HepG2 (cell line): ENCODE measurements around the gene C2. TPM values are rescaled to one million over a fixed set of nuclear protein-coding genes. Genes with fewer than 3 reads are reported as not detected.
A peak's percentile ranks its signal among the peaks of the same experiment; 100 is the strongest.

Experiments
- STAG1 ChIP-seq: sonication (generic); formaldehyde crosslinking; IDR thresholded peaks from 2 replicates; pipeline ENCODE4 v1.4.0; 2020; ENCODE audit warnings: missing genetic modification reagents
- ZNF614 ChIP-seq: IDR thresholded peaks from 2 replicates; pipeline ENCODE4 v1.6.1; 2018; ENCODE audit warnings: missing biosample characterization, missing genetic modification reagents, inconsistent platforms, borderline replicate concordance
- polyA plus RNA-seq, 8 experiments: library from polyadenylated mRNA; depleted of rRNA in 3 of 8; stranded (reverse) in 7 of 8; unstranded in 1 of 8; fragments of >200 nt; fragmentation: Illumina TruSeq in 4 of 8; extraction: Trizol in 4 of 8; gene quantifications; 2 replicates each; pipeline versions ENCODE4 v1.2.1 to v1.2.3, GENCODE V29; 2011 to 2016; ENCODE audit warnings: low read depth in 4 of 8, missing spikeins in 1 of 8, mixed read lengths in 1 of 8; ENCODE audit not compliant: insufficient read depth in 1 of 8
- total RNA-seq, 5 experiments: library from RNA; depleted of rRNA; stranded (reverse); fragments of >200 nt; fragmentation: Illumina TruSeq; extraction: Trizol; gene quantifications; 2 replicates each; pipeline ENCODE4 v1.2.3, GENCODE V29; 2016; ENCODE audit warnings: low read depth in 1 of 5
- TF ChIP-seq, protein P1 (sequence below): sonication (generic); formaldehyde crosslinking; IDR thresholded peaks from 2 replicates; pipeline ENCODE4 v1.4.0; 2020; ENCODE audit warnings: missing genetic modification reagents, borderline replicate concordance
- TF ChIP-seq, protein P2 (sequence below): IDR thresholded peaks from 2 replicates; pipeline ENCODE4 v1.4.0; 2020; ENCODE audit warnings: mild to moderate bottlenecking, missing genetic modification reagents
- TF ChIP-seq, protein P3 (sequence below): sonication (generic); formaldehyde crosslinking; IDR thresholded peaks from 2 replicates; pipeline ENCODE4 v1.4.0; 2020; ENCODE audit warnings: missing genetic modification reagents
- TF ChIP-seq, protein P4 (sequence below): sonication (generic); formaldehyde crosslinking; IDR thresholded peaks from 2 replicates; pipeline ENCODE4 v1.4.0; 2020; ENCODE audit warnings: missing genetic modification reagents
- TF ChIP-seq, protein P5 (sequence below): sonication (generic); formaldehyde crosslinking; IDR thresholded peaks from 2 replicates; pipeline ENCODE4 v1.4.0; 2020; ENCODE audit warnings: missing genetic modification reagents, borderline replicate concordance

Gene C2
- total and polyA plus RNA-seq, 2 of the 13 experiments (the other 11 are each of a cell fraction or from before 2014, with no cell fraction given), result 165 to 307 TPM

DNA sequence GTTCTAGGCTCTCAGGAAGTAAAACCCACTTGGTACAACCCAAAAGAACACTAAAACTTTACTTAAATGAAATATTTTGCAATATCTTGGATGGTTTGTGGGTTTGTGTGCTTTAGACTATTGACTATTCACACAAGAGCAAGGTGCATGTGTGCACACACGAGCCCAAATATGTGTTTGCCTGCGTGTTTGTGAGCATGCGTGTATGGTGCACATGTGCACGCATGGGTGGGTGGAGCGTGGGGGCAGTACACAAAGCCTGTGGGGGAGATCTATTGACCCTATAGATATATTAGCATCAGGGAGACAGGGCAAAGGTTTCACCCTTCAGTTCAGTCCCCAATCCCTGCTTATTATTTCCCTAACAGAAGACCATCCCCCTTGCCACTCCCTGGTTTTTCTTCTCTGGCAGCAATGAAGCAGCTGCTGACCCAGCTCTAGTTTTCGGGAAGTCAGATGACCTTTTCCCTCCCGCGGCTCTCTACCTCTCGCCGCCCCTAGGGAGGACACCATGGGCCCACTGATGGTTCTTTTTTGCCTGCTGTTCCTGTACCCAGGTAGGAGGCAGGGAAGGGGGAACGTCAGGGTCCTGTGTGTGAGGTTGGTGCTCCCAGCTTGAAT lies at the start of gene C2 (continued):
- TF ChIP-seq, protein P1, sequence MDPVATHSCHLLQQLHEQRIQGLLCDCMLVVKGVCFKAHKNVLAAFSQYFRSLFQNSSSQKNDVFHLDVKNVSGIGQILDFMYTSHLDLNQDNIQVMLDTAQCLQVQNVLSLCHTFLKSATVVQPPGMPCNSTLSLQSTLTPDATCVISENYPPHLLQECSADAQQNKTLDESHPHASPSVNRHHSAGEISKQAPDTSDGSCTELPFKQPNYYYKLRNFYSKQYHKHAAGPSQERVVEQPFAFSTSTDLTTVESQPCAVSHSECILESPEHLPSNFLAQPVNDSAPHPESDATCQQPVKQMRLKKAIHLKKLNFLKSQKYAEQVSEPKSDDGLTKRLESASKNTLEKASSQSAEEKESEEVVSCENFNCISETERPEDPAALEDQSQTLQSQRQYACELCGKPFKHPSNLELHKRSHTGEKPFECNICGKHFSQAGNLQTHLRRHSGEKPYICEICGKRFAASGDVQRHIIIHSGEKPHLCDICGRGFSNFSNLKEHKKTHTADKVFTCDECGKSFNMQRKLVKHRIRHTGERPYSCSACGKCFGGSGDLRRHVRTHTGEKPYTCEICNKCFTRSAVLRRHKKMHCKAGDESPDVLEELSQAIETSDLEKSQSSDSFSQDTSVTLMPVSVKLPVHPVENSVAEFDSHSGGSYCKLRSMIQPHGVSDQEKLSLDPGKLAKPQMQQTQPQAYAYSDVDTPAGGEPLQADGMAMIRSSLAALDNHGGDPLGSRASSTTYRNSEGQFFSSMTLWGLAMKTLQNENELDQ (CRISPR knock-in tag), result no peak
- TF ChIP-seq STAG1 (no peak), ZNF614 (CRISPR knock-in tag) (peak; percentile 78)
- TF ChIP-seq, protein P2, sequence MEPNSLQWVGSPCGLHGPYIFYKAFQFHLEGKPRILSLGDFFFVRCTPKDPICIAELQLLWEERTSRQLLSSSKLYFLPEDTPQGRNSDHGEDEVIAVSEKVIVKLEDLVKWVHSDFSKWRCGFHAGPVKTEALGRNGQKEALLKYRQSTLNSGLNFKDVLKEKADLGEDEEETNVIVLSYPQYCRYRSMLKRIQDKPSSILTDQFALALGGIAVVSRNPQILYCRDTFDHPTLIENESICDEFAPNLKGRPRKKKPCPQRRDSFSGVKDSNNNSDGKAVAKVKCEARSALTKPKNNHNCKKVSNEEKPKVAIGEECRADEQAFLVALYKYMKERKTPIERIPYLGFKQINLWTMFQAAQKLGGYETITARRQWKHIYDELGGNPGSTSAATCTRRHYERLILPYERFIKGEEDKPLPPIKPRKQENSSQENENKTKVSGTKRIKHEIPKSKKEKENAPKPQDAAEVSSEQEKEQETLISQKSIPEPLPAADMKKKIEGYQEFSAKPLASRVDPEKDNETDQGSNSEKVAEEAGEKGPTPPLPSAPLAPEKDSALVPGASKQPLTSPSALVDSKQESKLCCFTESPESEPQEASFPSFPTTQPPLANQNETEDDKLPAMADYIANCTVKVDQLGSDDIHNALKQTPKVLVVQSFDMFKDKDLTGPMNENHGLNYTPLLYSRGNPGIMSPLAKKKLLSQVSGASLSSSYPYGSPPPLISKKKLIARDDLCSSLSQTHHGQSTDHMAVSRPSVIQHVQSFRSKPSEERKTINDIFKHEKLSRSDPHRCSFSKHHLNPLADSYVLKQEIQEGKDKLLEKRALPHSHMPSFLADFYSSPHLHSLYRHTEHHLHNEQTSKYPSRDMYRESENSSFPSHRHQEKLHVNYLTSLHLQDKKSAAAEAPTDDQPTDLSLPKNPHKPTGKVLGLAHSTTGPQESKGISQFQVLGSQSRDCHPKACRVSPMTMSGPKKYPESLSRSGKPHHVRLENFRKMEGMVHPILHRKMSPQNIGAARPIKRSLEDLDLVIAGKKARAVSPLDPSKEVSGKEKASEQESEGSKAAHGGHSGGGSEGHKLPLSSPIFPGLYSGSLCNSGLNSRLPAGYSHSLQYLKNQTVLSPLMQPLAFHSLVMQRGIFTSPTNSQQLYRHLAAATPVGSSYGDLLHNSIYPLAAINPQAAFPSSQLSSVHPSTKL, result peak; percentile 98
- TF ChIP-seq, protein P3, sequence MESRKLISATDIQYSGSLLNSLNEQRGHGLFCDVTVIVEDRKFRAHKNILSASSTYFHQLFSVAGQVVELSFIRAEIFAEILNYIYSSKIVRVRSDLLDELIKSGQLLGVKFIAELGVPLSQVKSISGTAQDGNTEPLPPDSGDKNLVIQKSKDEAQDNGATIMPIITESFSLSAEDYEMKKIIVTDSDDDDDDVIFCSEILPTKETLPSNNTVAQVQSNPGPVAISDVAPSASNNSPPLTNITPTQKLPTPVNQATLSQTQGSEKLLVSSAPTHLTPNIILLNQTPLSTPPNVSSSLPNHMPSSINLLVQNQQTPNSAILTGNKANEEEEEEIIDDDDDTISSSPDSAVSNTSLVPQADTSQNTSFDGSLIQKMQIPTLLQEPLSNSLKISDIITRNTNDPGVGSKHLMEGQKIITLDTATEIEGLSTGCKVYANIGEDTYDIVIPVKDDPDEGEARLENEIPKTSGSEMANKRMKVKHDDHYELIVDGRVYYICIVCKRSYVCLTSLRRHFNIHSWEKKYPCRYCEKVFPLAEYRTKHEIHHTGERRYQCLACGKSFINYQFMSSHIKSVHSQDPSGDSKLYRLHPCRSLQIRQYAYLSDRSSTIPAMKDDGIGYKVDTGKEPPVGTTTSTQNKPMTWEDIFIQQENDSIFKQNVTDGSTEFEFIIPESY (CRISPR knock-in tag), result peak; percentile 79
- TF ChIP-seq, protein P4, sequence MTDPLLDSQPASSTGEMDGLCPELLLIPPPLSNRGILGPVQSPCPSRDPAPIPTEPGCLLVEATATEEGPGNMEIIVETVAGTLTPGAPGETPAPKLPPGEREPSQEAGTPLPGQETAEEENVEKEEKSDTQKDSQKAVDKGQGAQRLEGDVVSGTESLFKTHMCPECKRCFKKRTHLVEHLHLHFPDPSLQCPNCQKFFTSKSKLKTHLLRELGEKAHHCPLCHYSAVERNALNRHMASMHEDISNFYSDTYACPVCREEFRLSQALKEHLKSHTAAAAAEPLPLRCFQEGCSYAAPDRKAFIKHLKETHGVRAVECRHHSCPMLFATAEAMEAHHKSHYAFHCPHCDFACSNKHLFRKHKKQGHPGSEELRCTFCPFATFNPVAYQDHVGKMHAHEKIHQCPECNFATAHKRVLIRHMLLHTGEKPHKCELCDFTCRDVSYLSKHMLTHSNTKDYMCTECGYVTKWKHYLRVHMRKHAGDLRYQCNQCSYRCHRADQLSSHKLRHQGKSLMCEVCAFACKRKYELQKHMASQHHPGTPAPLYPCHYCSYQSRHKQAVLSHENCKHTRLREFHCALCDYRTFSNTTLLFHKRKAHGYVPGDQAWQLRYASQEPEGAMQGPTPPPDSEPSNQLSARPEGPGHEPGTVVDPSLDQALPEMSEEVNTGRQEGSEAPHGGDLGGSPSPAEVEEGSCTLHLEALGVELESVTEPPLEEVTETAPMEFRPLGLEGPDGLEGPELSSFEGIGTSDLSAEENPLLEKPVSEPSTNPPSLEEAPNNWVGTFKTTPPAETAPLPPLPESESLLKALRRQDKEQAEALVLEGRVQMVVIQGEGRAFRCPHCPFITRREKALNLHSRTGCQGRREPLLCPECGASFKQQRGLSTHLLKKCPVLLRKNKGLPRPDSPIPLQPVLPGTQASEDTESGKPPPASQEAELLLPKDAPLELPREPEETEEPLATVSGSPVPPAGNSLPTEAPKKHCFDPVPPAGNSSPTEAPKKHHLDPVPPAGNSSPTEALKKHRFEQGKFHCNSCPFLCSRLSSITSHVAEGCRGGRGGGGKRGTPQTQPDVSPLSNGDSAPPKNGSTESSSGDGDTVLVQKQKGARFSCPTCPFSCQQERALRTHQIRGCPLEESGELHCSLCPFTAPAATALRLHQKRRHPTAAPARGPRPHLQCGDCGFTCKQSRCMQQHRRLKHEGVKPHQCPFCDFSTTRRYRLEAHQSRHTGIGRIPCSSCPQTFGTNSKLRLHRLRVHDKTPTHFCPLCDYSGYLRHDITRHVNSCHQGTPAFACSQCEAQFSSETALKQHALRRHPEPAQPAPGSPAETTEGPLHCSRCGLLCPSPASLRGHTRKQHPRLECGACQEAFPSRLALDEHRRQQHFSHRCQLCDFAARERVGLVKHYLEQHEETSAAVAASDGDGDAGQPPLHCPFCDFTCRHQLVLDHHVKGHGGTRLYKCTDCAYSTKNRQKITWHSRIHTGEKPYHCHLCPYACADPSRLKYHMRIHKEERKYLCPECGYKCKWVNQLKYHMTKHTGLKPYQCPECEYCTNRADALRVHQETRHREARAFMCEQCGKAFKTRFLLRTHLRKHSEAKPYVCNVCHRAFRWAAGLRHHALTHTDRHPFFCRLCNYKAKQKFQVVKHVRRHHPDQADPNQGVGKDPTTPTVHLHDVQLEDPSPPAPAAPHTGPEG, result no peak
- TF ChIP-seq, protein P5, sequence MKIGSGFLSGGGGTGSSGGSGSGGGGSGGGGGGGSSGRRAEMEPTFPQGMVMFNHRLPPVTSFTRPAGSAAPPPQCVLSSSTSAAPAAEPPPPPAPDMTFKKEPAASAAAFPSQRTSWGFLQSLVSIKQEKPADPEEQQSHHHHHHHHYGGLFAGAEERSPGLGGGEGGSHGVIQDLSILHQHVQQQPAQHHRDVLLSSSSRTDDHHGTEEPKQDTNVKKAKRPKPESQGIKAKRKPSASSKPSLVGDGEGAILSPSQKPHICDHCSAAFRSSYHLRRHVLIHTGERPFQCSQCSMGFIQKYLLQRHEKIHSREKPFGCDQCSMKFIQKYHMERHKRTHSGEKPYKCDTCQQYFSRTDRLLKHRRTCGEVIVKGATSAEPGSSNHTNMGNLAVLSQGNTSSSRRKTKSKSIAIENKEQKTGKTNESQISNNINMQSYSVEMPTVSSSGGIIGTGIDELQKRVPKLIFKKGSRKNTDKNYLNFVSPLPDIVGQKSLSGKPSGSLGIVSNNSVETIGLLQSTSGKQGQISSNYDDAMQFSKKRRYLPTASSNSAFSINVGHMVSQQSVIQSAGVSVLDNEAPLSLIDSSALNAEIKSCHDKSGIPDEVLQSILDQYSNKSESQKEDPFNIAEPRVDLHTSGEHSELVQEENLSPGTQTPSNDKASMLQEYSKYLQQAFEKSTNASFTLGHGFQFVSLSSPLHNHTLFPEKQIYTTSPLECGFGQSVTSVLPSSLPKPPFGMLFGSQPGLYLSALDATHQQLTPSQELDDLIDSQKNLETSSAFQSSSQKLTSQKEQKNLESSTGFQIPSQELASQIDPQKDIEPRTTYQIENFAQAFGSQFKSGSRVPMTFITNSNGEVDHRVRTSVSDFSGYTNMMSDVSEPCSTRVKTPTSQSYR (CRISPR knock-in tag), result peak; percentile 91
